Measurements from ENCODE around the gene OR13C9. TPM values are rescaled to one million over a fixed set of nuclear protein-coding genes. Genes with fewer than 3 reads are reported as not detected.

OR13C9 gene
- total RNA-seq, 3 donors from 2014 or later: not detected

- intact Hi-C loops (cut with DNase I; ENCODE audit: low total_unique reads): no loop called here
Measured at GRCh38 chr9:104572612-104573011, 45.4 kb downstream of the OR13C9 start.

GRCh38 chr9:104568868-104569267 lies 49.1 kb downstream of the OR13C9 start, which contains the start of gene OR13C8:
Gene OR13C8, plus strand, starts transcription at chr9:104569168. Its CDS starts 0 bp downstream, at chr9:104569168.
- no peak within 1 kb of the TSS for H3K4me3 ChIP-seq
- no peak within 1 kb of the TSS for H3K27ac ChIP-seq
- peaks cover 0 to 15% of the 10 kb centered on the region in 2 donors for H3K9me3 ChIP-seq
- no peak for DNase-seq (ENCODE audit: low spot score in 2 of 2)
- intact Hi-C loops (cut with DNase I; ENCODE audit: low total_unique reads): no loop called here
- H3K4me1 ChIP-seq: no peaks in the 10 kb centered on the region
- no peak for TF ChIP-seq POLR2AphosphoS5 (IDR thresholded peaks at IDR 0.05)
- TF ChIP-seq POLR2A (IDR thresholded peaks at IDR 0.05): no peak
- TF ChIP-seq CTCF (IDR thresholded peaks at IDR 0.05): no peak
- H3K36me3 ChIP-seq: no peaks in the 10 kb centered on the region
- H3K27me3 ChIP-seq: no peaks in the 10 kb centered on the region

More at GRCh38 chr9:104572612-104573011, 45.4 kb downstream of the OR13C9 start:
- H3K36me3 ChIP-seq: no peaks in the 10 kb centered on the region
- DNase-seq (ENCODE audit: low spot score in 2 of 2): no peak
- no peaks in the 10 kb centered on the region for H3K27me3 ChIP-seq
- TF ChIP-seq POLR2AphosphoS5 (IDR thresholded peaks at IDR 0.05): no peak
- no peak for TF ChIP-seq CTCF (IDR thresholded peaks at IDR 0.05)
- TF ChIP-seq POLR2A (IDR thresholded peaks at IDR 0.05): no peak
- H3K4me3 ChIP-seq: no peak overlapping the region
- peaks cover 0 to 15% of the 10 kb centered on the region in 2 donors for H3K9me3 ChIP-seq
- no peak overlapping the region for H3K27ac ChIP-seq
- H3K4me1 ChIP-seq: no peaks in the 10 kb centered on the region

Other genes with a start within 250 kb of the OR13C9 start
- gene OR13F1, start 113.9 kb downstream of the OR13C9 start, total RNA-seq: not detected
- gene OR13C4, start 91.0 kb downstream of the OR13C9 start, total RNA-seq: not detected
- gene OR13C3, start 81.3 kb downstream of the OR13C9 start, total RNA-seq: not detected
- gene OR13C8, start 49.0 kb downstream of the OR13C9 start, total RNA-seq: not detected
- not detected for gene OR13C5, start 18.8 kb downstream of the OR13C9 start, total RNA-seq
- gene OR13C2, start 12.6 kb downstream of the OR13C9 start, total RNA-seq: not detected
- gene OR13D1, start 76.3 kb upstream of the OR13C9 start, total RNA-seq: not detected
- 10 to 100 TPM; 23.1 to 28.2 (median 26.6) TPM for gene NIPSNAP3A, start 129.5 kb upstream of the OR13C9 start, total RNA-seq
- 10 to 100 TPM in 1 of 3 donors, 1 to 10 TPM in 2; 4.2 to 11.4 (median 6.9) TPM for gene NIPSNAP3B, start 145.9 kb upstream of the OR13C9 start, total RNA-seq

Measured in breast epithelium (tissue), 4 donors.